Measurements from ENCODE around the gene PINK1. TPM values are rescaled to one million over a fixed set of nuclear protein-coding genes. Genes with fewer than 3 reads are reported as not detected.

Gene PINK1
- polyA plus RNA-seq, 1 donor (not counting 4 experiments of a cell fraction or from before 2014, with no cell fraction given) = 44.6 TPM

- H3K9me1 ChIP-seq (ENCODE audit: control insufficient read depth, extremely low read depth, insufficient read depth, low read length) = no peaks in the 10 kb centered on the region
- no peak overlapping the region for H3K4me3 ChIP-seq (ENCODE audit: control insufficient read depth in 2 of 3, extremely low read depth in 1 of 3, insufficient read depth in 2 of 3, low read depth in 1 of 3, low read length in 3 of 3)
- no peak overlapping the region for H3K4me2 ChIP-seq (ENCODE audit: control insufficient read depth, extremely low read depth, insufficient read depth, low read depth, low read length)
- H3K27ac ChIP-seq (ENCODE audit: control insufficient read depth, insufficient read depth, low read length) = no peak overlapping the region
- no peaks in the 10 kb centered on the region for H3K79me2 ChIP-seq (ENCODE audit: control insufficient read depth, insufficient read depth, low read length)
- no peak overlapping the region for H3K9ac ChIP-seq (ENCODE audit: control insufficient read depth, extremely low read depth, insufficient read depth, low read length)
- H3K4me1 ChIP-seq (ENCODE audit: control insufficient read depth, extremely low read depth, insufficient read depth, low read length) = no peaks in the 10 kb centered on the region
- DNase-seq (ENCODE audit: low read depth, low spot score) (no peak), FAIRE-seq (no peak)
- no peak for TF ChIP-seq EZH2 (IDR thresholded peaks at IDR 0.05; ENCODE audit: low read length)
- H3K9me3 ChIP-seq (ENCODE audit: control insufficient read depth, low read depth, low read length) = no peaks in the 10 kb centered on the region
- no peaks in the 10 kb centered on the region for H3K27me3 ChIP-seq (ENCODE audit: control insufficient read depth, extremely low read depth, insufficient read depth, low read length)
- H2AFZ ChIP-seq (ENCODE audit: control insufficient read depth, low read length) = no peak overlapping the region
- dilution Hi-C loops (cut with MboI; ENCODE audit: extremely low pct_ligation_motif_present, low sequenced_read_pairs) = no loop called here
- H4K20me1 ChIP-seq (ENCODE audit: control insufficient read depth, extremely low read depth, insufficient read depth, low read length) = no peaks in the 10 kb centered on the region
- no peaks in the 10 kb centered on the region for H3K36me3 ChIP-seq (ENCODE audit: control insufficient read depth in 2 of 2, extremely low read depth in 1 of 2, insufficient read depth in 2 of 2, low read length in 2 of 2)
These were observed 7.2 kb upstream of the PINK1 start for GRCh38 chr1:20626098-20626427.

- no peak overlapping the region for H3K4me2 ChIP-seq (ENCODE audit: control insufficient read depth, extremely low read depth, insufficient read depth, low read depth, low read length)
- no peaks in the 10 kb centered on the region for H3K9me3 ChIP-seq (ENCODE audit: control insufficient read depth, low read depth, low read length)
- H3K27ac ChIP-seq (ENCODE audit: control insufficient read depth, insufficient read depth, low read length) = no peak overlapping the region
- H2AFZ ChIP-seq (ENCODE audit: control insufficient read depth, low read length) = no peak overlapping the region
- dilution Hi-C loops (cut with MboI; ENCODE audit: extremely low pct_ligation_motif_present, low sequenced_read_pairs) = no loop called here
- FAIRE-seq = no peak
- no peak for DNase-seq (ENCODE audit: low read depth, low spot score)
- no peaks in the 10 kb centered on the region for H3K9me1 ChIP-seq (ENCODE audit: control insufficient read depth, extremely low read depth, insufficient read depth, low read length)
- H3K4me3 ChIP-seq (ENCODE audit: control insufficient read depth in 2 of 3, extremely low read depth in 1 of 3, insufficient read depth in 2 of 3, low read depth in 1 of 3, low read length in 3 of 3) = no peak overlapping the region
- no peaks in the 10 kb centered on the region for H4K20me1 ChIP-seq (ENCODE audit: control insufficient read depth, extremely low read depth, insufficient read depth, low read length)
- no peaks in the 10 kb centered on the region for H3K4me1 ChIP-seq (ENCODE audit: control insufficient read depth, extremely low read depth, insufficient read depth, low read length)
- H3K27me3 ChIP-seq (ENCODE audit: control insufficient read depth, extremely low read depth, insufficient read depth, low read length) = no peaks in the 10 kb centered on the region
- H3K36me3 ChIP-seq (ENCODE audit: control insufficient read depth in 2 of 2, extremely low read depth in 1 of 2, insufficient read depth in 2 of 2, low read length in 2 of 2) = no peaks in the 10 kb centered on the region
- no peaks in the 10 kb centered on the region for H3K79me2 ChIP-seq (ENCODE audit: control insufficient read depth, insufficient read depth, low read length)
- H3K9ac ChIP-seq (ENCODE audit: control insufficient read depth, extremely low read depth, insufficient read depth, low read length) = no peak overlapping the region
- TF ChIP-seq EZH2 (IDR thresholded peaks at IDR 0.05; ENCODE audit: low read length) (no peak), CTCF (optimal IDR thresholded peaks at IDR 0.05 in 1 of 3, IDR thresholded peaks at IDR 0.05 in 1 of 3, conservative IDR thresholded peaks at IDR 0.05 in 1 of 3; ENCODE audit: extremely low read depth in 1 of 3, insufficient read depth in 2 of 3, low read length in 3 of 3) (no peak)
These were observed 6.7 kb upstream of the PINK1 start for GRCh38 chr1:20626524-20626923.

GRCh38 chr1:20630729-20631128 lies 2.5 kb upstream of the PINK1 start:
- Histone ChIP-seq H2AFZ (ENCODE audit: control insufficient read depth, low read length) (no peak overlapping the region), H4K20me1 (ENCODE audit: control insufficient read depth, extremely low read depth, insufficient read depth, low read length) (no peaks in the 10 kb centered on the region), H3K9me3 (ENCODE audit: control insufficient read depth, low read depth, low read length) (no peaks in the 10 kb centered on the region), H3K27ac (ENCODE audit: control insufficient read depth, insufficient read depth, low read length) (no peak overlapping the region), H3K79me2 (ENCODE audit: control insufficient read depth, insufficient read depth, low read length) (no peaks in the 10 kb centered on the region), H3K36me3 (ENCODE audit: control insufficient read depth in 2 of 2, extremely low read depth in 1 of 2, insufficient read depth in 2 of 2, low read length in 2 of 2) (no peaks in the 10 kb centered on the region), H3K27me3 (ENCODE audit: control insufficient read depth, extremely low read depth, insufficient read depth, low read length) (no peaks in the 10 kb centered on the region), H3K9me1 (ENCODE audit: control insufficient read depth, extremely low read depth, insufficient read depth, low read length) (no peaks in the 10 kb centered on the region), H3K4me2 (ENCODE audit: control insufficient read depth, extremely low read depth, insufficient read depth, low read depth, low read length) (no peak overlapping the region), H3K9ac (ENCODE audit: control insufficient read depth, extremely low read depth, insufficient read depth, low read length) (no peak overlapping the region), H3K4me3 (ENCODE audit: control insufficient read depth in 2 of 3, extremely low read depth in 1 of 3, insufficient read depth in 2 of 3, low read depth in 1 of 3, low read length in 3 of 3) (no peak overlapping the region), H3K4me1 (ENCODE audit: control insufficient read depth, extremely low read depth, insufficient read depth, low read length) (peaks cover 13% of the 10 kb centered on the region)
- dilution Hi-C loops (cut with MboI; ENCODE audit: extremely low pct_ligation_motif_present, low sequenced_read_pairs) = no loop called here
- TF ChIP-seq CTCF (optimal IDR thresholded peaks at IDR 0.05 in 1 of 3, IDR thresholded peaks at IDR 0.05 in 1 of 3, conservative IDR thresholded peaks at IDR 0.05 in 1 of 3; ENCODE audit: extremely low read depth in 1 of 3, insufficient read depth in 2 of 3, low read length in 3 of 3) (no peak), EZH2 (IDR thresholded peaks at IDR 0.05; ENCODE audit: low read length) (no peak)
- no peak for DNase-seq (ENCODE audit: low read depth, low spot score)
- FAIRE-seq = no peak

Data from keratinocyte (primary cell).